Measurements from ENCODE around the gene OSTN.

Gene OSTN

GRCh38 chr3:191198932-191199331 lies at the start of gene OSTN:
Gene OSTN, plus strand, starts transcription at chr3:191199241. Its CDS starts 13,292 bp downstream, at chr3:191212533.
- no peaks in the 10 kb centered on the region for H3K9me3 ChIP-seq (ENCODE audit: severe bottlenecking)
- no peak for TF ChIP-seq CTCF (IDR thresholded peaks at IDR 0.05; ENCODE audit: low read depth, low read length)

GRCh38 chr3:191151653-191152052 lies 47.4 kb upstream of the OSTN start:
- no peak for TF ChIP-seq CTCF (IDR thresholded peaks at IDR 0.05; ENCODE audit: low read depth, low read length)
- no peaks in the 10 kb centered on the region for H3K9me3 ChIP-seq (ENCODE audit: severe bottlenecking)

More at GRCh38 chr3:191198932-191199331, at the start of gene OSTN:
- Histone ChIP-seq H3K27me3 (ENCODE audit: insufficient read depth, low read depth, severe bottlenecking) (no peaks in the 10 kb centered on the region), H3K36me3 (no peaks in the 10 kb centered on the region), H3K4me3 (ENCODE audit: low read depth, low read length) (no peak within 1 kb of the TSS), H3K27ac (no peak within 1 kb of the TSS)
- no peak for DNase-seq

GRCh38 chr3:191154827-191155226 lies 44.2 kb upstream of the OSTN start:
- Histone ChIP-seq H3K9me3 (ENCODE audit: severe bottlenecking) (no peaks in the 10 kb centered on the region), H3K4me3 (ENCODE audit: low read depth, low read length) (no peak overlapping the region), H3K27ac (no peak overlapping the region), H3K27me3 (ENCODE audit: insufficient read depth, low read depth, severe bottlenecking) (no peaks in the 10 kb centered on the region), H3K36me3 (no peaks in the 10 kb centered on the region)
- DNase-seq, result no peak
- TF ChIP-seq CTCF (IDR thresholded peaks at IDR 0.05; ENCODE audit: low read depth, low read length), result no peak

More at GRCh38 chr3:191151653-191152052, 47.4 kb upstream of the OSTN start:
- no peaks in the 10 kb centered on the region for H3K36me3 ChIP-seq
- H3K27ac ChIP-seq, result no peak overlapping the region
- no peaks in the 10 kb centered on the region for H3K27me3 ChIP-seq (ENCODE audit: insufficient read depth, low read depth, severe bottlenecking)
- H3K4me3 ChIP-seq (ENCODE audit: low read depth, low read length), result no peak overlapping the region
- DNase-seq, result no peak

GRCh38 chr3:191158247-191158646 lies 40.8 kb upstream of the OSTN start:
- no peaks in the 10 kb centered on the region for H3K27me3 ChIP-seq (ENCODE audit: insufficient read depth, low read depth, severe bottlenecking)
- no peak for TF ChIP-seq CTCF (IDR thresholded peaks at IDR 0.05; ENCODE audit: low read depth, low read length)

GRCh38 chr3:191158815-191159214 lies 40.2 kb upstream of the OSTN start:
- no peak for TF ChIP-seq CTCF (IDR thresholded peaks at IDR 0.05; ENCODE audit: low read depth, low read length)

More at GRCh38 chr3:191158247-191158646, 40.8 kb upstream of the OSTN start:
- no peak overlapping the region for H3K4me3 ChIP-seq (ENCODE audit: low read depth, low read length)
- no peak overlapping the region for H3K27ac ChIP-seq
- H3K9me3 ChIP-seq (ENCODE audit: severe bottlenecking), result no peaks in the 10 kb centered on the region
- no peak for DNase-seq
- no peaks in the 10 kb centered on the region for H3K36me3 ChIP-seq

GRCh38 chr3:191165802-191166201 lies 33.2 kb upstream of the OSTN start:
- DNase-seq, result no peak
- Histone ChIP-seq H3K27me3 (ENCODE audit: insufficient read depth, low read depth, severe bottlenecking) (no peaks in the 10 kb centered on the region), H3K27ac (no peak overlapping the region), H3K4me3 (ENCODE audit: low read depth, low read length) (no peak overlapping the region), H3K9me3 (ENCODE audit: severe bottlenecking) (no peaks in the 10 kb centered on the region), H3K36me3 (no peaks in the 10 kb centered on the region)
- no peak for TF ChIP-seq CTCF (IDR thresholded peaks at IDR 0.05; ENCODE audit: low read depth, low read length)

More at GRCh38 chr3:191158815-191159214, 40.2 kb upstream of the OSTN start:
- H3K27me3 ChIP-seq (ENCODE audit: insufficient read depth, low read depth, severe bottlenecking), result no peaks in the 10 kb centered on the region
- no peaks in the 10 kb centered on the region for H3K9me3 ChIP-seq (ENCODE audit: severe bottlenecking)
- no peak for DNase-seq
- no peak overlapping the region for H3K4me3 ChIP-seq (ENCODE audit: low read depth, low read length)
- H3K27ac ChIP-seq, result no peak overlapping the region
- no peaks in the 10 kb centered on the region for H3K36me3 ChIP-seq

All from WERI-Rb-1 (cell line).